HUDEP-2 (cell line): Measurements from ENCODE around the gene CRB1.

ENCODE experiments used
- DNase-seq, 76 experiments: peaks; one replicate each; lab custom pipeline; 2025; ENCODE audit not compliant: unreplicated experiment in 76 of 76; lab: John Stamatoyannopoulos, UW

The CRB1 gene

DNA sequence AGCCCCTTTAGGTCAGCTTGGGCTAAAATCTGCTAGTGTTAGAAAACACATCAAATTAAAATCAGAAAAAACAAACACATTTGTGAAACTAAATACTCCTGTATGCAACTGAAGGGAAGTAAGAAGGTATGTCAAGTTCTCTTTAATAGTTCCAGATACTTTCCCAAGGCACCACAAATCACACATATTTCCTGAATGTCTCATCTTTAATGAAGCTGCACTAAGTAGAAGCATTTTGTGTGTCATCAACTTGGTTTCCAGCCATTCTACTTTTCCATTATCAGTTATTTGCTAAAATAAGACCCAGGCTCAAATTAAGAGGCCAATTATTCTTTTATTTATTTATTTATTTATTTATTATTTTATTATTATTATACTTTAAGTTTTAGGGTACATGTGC, 34.7 kb downstream of the CRB1 start:
- DNase-seq = no peak

DNA sequence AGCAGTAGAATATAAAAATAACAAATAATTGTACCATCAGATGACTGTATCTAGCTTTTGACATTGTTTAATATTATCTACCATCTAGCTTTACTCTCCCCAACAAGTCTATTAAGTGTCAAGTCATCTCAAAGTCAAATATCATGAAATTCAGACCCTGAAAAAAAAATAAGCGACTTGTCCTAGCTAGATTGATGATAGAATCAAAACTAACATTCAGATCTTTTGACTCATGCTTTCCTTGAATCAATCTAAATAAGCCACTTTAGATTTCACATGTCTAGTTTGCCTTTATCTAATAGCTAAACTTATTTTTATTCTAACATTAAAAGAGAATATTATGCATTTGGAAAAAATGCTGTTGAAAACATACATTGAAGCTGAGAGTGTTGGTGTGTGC, 35.4 kb downstream of the CRB1 start:
- no peak for DNase-seq

DNA sequence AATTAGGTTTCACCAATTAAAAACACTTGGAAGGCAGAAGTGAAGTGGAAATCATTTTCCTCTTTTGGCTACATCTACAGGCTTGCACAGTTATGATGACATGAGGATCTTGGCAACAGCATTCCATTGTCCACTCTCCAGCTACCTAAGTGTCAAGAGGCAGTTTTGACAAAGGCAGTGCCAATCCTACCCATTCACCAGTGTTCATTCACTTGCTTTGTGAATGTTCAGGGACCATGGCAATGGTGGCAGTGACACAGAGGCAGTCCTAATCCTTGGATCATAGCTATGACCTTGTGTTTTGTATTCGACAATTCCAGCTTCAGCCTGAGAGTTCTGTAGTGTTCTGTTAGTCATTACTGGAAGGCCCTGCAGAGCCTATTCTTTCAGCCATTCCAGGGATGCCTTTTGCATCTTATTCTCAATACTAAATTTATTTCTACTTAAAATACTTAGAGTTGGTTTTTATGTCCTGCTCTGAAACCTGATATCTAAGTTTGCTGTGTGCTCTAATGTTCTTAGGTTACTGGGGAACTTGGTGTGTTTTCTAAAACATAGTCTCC, 36.7 kb downstream of the CRB1 start:
- DNase-seq = no peak

DNA sequence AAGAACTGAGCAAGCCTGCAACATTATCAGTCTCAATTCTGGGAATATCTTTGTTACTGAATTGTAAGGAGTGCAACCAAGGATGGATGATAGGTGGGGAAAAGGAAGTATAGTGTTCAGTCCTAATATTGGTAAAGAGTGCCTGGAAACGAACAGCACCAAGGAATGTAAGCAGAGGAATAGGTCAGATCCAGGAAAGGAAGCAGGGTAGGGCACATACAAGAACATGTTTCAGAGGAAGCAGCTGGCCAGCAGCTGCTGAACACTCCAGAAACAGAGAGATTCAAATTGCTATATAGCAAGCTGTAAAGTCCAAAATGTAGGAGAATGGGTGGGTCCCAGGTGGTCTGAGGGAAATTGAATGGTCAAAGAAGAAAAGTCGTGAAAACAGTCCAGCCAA, 37.9 kb downstream of the CRB1 start:
- no peak for DNase-seq

DNA sequence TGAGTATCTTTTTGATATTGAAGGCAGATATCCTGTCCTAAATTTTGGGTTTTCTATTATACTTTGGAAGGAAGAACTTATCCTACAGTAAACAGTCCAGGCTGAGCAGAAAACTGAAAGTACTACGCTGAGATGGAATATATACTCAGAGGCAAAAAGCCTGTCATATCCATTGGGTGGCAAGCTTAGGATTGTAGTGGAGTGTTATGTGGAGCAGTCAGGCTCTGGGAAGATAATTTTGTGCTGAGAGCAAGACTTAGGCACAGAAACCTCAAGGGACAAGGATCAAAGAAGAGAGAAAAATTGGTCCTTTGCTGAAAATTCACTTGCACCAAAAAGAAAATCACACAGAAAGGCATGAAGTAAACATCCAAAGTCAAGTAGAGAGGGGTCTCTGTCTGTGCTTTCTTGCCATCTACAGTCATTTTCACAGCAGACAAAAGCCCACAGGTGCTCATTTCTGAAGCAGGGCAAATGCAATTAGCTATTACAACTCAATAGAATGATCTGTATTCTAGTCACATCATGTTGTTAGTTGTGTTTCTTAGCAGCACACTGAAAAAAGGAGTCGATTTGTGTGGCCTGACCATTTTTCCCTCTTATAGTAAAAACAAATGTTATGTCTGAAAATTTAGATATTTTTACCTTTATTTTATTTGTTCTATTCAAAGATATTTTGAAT, 38.5 kb downstream of the CRB1 start:
- DNase-seq = no peak

DNA sequence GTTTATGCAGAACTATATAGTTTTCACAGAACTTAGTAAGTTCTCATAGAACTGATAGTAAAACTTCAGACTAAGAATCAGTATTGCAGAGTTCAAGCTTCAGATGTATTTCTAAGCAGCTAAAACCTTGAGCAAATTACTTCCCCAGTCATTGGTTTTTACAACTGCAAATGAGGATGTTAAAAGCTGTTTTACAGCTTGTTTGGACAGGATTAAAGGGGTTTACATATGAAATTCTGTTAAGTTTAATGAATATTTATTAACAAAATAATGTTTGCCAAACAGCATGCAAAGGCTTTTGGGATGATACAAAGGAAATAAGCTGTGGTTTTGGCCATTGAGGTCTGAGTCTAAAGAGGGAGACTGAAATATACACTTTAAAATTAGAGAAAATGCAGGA, 39.1 kb downstream of the CRB1 start:
- DNase-seq = no peak

DNA sequence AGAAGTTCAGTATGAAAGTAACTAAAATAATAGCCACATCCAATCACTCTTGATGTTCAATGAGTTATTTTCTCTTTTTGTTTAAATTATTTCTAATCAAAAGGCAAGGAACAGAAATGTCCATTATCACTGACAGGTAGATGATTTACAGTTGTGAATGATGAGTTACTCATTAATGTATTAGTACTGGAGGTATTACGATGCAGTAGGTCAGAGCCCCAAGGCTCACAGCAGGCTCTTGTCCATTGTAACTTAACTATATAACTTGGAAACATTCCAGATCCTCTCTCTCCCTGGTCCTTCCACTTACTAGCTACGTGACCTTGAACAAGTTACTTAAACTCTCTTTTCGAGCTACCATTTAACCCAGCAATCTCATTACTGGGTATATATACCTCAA, 39.5 kb downstream of the CRB1 start:
- DNase-seq = no peak

DNA sequence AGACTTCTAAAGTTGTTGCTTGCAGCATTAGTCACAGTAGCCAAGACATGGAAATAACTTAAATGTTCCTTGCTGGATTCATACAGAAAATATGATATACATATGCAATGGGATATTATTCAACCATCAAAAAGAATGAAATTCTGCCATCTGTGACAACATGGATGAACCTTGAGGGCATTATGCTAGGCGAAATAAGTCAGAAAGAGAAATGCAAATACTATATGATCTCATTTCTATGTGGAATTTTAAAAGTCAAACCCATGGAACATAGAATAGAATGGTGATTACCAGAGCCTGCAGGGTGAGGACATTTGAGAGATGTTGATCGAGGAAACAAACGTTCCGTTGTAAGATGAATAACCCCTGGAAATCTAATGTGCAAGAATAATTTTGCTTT, 43.0 kb downstream of the CRB1 start:
- DNase-seq = no peak

DNA sequence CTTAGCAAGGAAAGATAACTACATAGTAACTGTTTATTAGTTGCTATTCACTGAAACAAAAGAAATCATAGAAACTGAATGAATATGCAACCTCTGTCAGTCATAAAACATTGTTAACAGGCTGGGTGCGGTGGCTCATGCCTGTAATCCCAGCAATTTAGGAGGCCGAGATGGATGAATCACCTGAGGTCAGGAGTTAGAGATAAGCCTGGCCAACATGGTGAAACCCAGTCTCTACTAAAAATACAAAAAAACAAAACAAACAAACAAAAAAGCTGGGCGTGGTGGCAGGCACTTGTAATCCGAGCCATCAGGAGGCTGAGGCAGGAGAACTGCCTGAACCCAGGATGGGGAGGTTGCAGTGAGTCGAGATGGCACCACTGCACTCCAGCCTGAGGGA, 44.1 kb downstream of the CRB1 start:
- DNase-seq = no peak

DNA sequence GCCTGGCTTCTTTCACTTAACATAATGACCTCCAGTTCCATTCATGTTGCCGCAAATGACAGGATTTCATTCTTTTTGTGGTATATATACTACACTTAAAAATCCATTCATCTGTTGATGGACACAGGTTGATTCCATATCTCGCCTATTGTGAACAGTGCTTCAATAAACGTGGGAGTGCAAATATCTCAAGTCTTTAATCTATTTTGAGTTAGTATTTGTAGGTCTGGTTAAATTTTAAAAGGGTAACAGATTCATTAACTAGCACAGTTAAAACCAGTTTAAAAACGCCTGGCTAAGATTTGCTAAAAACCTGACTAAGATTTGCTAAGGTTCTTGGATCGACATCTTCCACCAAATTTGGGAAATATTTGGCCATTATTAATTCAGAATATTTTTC, 45.7 kb downstream of the CRB1 start:
- no peak for DNase-seq

DNA sequence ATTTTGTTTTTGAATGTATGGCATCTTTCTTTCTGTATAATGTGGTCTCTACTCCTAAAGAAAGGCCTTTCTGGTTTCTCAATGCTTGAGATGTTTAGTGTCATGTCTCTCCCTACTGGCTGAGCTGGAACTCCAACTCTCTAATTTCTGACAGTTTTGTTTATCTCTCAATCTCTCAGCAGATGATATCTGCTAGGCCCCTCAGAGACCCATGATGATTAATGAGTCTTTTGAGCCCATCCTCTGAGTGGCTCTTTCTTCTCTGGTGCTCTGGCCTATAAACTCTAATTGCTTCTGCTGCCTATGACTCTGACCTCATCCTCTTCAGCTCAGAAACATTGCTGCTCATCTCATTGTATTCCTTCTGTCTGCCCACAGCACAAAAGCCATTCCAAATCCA, 46.6 kb downstream of the CRB1 start:
- no peak for DNase-seq

DNA sequence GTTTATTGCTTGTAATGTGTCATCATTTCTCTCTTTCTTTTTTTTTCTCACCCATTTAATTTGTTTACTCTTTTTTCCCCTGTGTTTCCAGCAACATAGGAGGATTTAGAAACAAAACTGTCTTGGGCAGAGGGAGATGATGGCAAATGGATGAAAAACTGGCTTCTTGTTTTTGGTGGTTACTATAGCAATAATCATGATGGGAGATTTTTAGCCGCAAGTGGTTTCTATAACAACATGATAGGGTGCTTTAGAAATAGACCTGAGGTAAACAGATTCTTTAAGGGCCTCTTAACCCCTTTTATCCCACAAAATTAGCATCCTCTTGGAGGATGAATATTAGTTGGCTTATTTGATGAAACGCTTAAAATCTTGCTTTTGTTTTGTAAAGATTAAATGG, 51.6 kb downstream of the CRB1 start:
- DNase-seq = no peak

DNA sequence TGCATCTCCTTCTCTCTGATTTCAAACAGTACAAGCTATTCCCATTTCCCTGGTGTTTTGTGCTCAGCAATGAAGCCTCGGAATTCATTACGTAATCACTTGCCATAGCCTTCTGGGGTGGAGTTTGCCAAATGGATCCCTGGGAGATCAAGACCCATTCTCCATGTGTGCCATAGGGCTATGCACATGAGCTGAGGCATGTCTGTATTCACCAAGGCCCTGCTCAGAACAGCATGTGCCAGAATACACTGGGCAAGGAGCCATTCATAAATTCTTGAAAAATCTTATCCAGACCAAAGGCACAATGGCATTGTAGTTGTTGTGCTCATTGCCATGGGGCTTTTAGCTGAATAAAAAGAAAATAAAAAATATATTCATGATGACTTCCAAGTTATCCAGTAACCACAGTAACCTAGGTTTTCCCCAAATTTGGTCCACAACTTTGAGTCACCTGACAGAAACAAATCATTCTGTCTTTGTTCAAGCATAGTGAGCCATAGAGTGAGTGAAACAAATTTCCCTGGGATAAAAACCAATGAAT, 53.0 kb downstream of the CRB1 start:
- DNase-seq = no peak

DNA sequence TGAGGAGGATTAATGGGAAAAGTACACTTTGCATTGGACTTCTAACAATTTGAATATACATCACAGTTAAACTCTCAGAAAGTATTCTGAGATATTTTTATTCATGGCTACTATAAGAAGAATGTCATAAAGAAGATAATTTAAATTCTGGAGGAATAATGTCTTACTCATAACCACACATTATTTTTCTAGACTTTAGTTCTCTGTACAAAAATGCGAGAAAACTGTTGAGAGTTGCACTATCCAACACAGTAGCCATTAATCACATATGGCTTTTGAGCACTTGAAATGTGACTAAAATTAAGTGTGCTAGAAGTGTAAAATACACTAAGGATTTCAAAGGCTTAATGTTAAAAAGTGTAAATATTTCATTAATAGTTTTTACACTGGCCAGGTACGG, 53.8 kb downstream of the CRB1 start:
- no peak for DNase-seq

DNA sequence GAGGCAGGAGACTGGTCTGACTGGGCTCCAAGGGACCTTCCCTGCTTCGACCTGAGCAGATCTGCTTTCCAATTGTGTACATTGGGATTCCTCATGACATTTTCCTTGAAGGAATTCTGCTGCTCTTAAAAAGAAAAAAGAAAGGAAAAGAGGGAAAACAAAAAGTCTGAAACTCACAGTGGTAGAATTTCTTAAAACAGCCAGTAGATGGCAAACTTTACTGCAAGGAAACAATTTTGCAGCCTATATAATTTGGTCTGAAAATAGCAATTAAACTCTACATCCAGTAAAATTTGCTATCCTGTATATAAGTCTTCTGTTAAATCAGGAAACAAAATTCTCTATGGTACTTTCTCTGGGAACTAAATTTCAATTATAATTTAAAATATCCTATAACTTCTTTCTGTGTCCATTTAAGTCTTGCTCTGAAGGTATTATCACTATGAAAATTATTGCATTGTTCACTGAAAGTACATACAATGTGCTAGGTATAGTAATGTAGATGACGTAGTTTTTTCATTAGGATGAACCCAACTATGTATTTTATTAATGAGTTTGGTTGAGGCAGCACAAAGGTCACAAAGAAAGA, 59.8 kb downstream of the CRB1 start:
- no peak for DNase-seq

DNA sequence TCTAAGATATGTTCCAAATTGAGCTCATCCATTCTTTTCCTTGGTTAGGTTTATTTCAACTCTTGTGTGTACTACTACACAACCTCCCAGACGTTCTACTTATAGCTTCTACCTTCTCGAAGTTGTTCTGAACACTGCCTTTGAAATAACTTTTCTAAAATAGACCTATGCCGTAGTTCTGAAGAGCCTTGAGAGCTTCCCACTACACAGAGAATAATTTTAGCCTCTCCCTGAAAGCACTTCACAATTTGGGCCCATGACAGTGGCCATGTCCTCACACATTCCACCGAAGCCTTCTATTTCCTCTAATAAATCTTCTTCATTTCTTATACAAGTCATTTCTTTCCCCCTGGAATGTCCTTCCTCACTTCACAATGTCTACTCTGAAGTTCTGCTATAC, 62.2 kb downstream of the CRB1 start:
- no peak for DNase-seq

DNA sequence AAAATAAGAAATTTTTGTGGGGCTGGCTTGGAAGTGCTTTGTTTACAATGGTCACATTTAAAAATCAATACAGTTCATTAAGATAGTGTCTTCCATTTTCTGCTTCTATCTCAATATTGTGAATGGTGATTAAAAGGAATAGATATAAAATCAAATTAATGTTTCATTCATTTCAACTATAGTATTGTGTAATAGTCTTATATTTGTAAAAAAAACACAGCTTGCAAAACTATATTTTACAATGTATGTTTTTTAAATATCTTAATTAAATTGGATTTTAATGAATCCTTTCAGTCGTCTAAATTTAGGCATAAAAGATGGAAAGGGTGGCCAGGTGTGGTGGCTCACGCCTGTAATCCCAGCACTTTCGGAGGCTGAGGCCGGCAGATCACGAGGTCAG, 63.5 kb downstream of the CRB1 start:
- no peak for DNase-seq

DNA sequence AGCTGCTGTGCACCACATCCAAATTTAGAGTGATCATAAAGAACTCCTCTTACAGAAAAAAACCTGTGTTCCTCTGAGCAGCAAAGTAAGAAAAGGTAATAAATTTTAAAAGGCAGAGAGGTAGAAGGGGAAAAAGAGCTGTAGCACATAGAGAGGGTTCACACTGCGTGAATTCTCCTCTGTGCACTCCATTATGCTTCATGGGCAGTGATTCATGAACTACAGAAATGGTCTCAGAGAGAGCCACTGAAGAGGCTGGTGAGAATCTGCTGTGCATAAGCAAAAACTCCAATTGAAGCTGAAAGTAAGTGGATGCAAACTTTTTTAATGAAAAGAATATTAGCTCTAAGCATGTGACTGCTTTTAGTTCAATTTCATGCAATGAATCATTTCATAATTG, 65.0 kb downstream of the CRB1 start:
- no peak for DNase-seq

DNA sequence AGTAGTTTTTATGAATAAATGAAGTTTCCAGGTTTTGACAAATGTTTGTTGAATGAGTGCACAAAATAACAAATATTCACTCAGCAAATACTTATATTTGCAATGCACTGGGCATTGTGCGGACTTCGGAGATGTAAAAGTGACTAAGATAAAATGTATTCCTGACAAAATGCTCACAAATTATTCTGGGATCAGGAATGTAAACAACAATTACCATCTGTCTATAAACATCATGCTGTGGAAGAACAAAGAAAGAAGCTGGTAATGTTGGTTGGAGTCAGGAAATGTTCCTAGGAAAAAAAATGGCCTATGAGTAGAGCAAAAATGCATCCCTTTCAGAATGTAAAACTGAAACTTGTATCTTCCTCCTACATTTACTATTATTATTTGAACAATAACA, 68.5 kb downstream of the CRB1 start:
- DNase-seq = no peak

DNA sequence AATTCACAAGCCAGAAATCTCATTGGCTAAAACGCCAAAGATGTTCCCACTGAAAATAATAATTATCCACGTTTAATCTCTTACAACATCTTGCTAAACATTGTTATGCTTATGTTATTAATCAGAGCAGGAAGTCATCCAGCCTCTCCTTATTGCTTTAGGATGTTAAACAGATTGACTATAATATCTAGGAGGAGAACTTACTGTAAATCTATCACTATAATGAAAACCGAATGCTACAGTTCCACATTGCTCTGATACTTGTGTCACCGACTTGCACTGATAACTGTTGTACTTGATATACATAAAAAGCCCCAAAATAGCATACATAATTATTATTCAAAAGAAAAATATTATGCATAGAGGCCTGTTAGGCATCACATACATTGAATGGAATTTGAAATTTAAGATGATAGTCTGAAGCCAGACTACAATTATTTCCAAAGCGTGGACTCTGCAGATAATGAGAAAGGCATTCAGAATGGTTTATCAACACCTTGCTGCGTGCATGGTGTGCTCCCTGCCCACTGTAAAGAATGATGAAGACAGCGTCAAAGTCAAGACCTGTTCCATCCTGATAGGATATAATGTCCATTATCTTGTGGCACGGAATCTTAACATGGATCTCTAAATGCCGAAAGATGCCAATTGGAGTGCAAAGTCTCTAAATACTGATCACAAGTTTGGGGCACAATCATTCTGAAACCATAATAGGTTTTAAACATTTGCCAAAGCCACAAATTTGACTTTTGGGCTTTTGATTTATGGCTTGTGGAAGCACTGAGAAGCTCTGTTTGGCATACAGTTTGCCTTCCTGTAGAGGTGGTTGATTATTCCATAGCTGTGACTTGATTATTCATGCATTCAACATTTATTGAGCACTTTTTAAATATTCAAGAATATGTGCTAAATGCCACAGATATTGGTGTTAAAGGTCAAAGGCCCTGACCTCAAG, 71.3 kb downstream of the CRB1 start:
- DNase-seq = no peak

DNA sequence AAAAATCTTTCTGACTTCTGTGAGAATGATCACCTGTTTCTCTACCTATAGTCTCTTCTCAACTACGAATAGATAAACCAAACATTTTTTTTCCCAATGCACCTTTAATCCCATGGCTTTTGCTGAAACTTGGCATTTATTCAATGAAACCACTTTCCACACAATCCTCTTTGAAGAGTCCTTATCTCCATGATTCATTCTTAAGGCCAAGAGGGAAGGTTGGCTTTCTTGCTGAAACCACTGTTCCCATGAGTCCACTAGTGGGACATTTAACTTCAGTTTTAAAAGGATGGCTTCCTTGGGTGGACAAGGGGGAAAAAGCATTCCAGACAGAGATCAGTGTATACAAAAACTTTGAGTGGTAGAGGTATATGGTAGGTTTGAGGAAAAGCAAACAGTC, 73.6 kb downstream of the CRB1 start:
- no peak for DNase-seq
